ENCODE data around the gene PRKCZ.

The PRKCZ gene

GRCh38 chr1:2067393-2067792, 17.2 kb downstream of the PRKCZ start:
- DNase-seq (ENCODE audit: low read depth in 2 of 2) = no peak

GRCh38 chr1:2067981-2068380, 17.8 kb downstream of the PRKCZ start:
- no peak for DNase-seq (ENCODE audit: low read depth in 2 of 2)

GRCh38 chr1:2068951-2069350, 18.7 kb downstream of the PRKCZ start:
- no peak for DNase-seq (ENCODE audit: low read depth in 2 of 2)

- DNase-seq (ENCODE audit: low read depth in 2 of 2) = no peak
Measured at GRCh38 chr1:2070016-2070415, 19.8 kb downstream of the PRKCZ start.

GRCh38 chr1:2070800-2071530, 20.8 kb downstream of the PRKCZ start:
- DNase-seq (ENCODE audit: low read depth in 2 of 2) = no peak

- no peak for DNase-seq (ENCODE audit: low read depth in 2 of 2)
Measured at GRCh38 chr1:2072109-2072806, 22.0 kb downstream of the PRKCZ start.

- DNase-seq (ENCODE audit: low read depth in 2 of 2) = no peak
Measured at GRCh38 chr1:2072891-2073290, 22.7 kb downstream of the PRKCZ start.

GRCh38 chr1:2073382-2074230, 23.4 kb downstream of the PRKCZ start:
- no peak for DNase-seq (ENCODE audit: low read depth in 2 of 2)

GRCh38 chr1:2074396-2074795, 24.2 kb downstream of the PRKCZ start:
- DNase-seq (ENCODE audit: low read depth in 2 of 2) = no peak

- DNase-seq (ENCODE audit: low read depth in 2 of 2) = no peak
Measured at GRCh38 chr1:2074944-2075740, 24.9 kb downstream of the PRKCZ start.

- DNase-seq (ENCODE audit: low read depth in 2 of 2) = no peak
Measured at GRCh38 chr1:2076826-2077225, 26.6 kb downstream of the PRKCZ start.

- DNase-seq (ENCODE audit: low read depth in 2 of 2) = no peak
Measured at GRCh38 chr1:2078170-2078569, 28.0 kb downstream of the PRKCZ start.

GRCh38 chr1:2079396-2080085, 29.3 kb downstream of the PRKCZ start:
- no peak for DNase-seq (ENCODE audit: low read depth in 2 of 2)

- no peak for DNase-seq (ENCODE audit: low read depth in 2 of 2)
Measured at GRCh38 chr1:2080140-2080539, 29.9 kb downstream of the PRKCZ start.

- DNase-seq (ENCODE audit: low read depth in 2 of 2) = no peak
Measured at GRCh38 chr1:2080884-2081283, 30.7 kb downstream of the PRKCZ start.

GRCh38 chr1:2081326-2081885, 31.2 kb downstream of the PRKCZ start:
- DNase-seq (ENCODE audit: low read depth in 2 of 2) = no peak

GRCh38 chr1:2082064-2082463, 31.9 kb downstream of the PRKCZ start:
- no peak for DNase-seq (ENCODE audit: low read depth in 2 of 2)

- DNase-seq (ENCODE audit: low read depth in 2 of 2) = no peak
Measured at GRCh38 chr1:2083666-2084065, 33.5 kb downstream of the PRKCZ start.

GRCh38 chr1:2084306-2084705, 34.1 kb downstream of the PRKCZ start:
- DNase-seq (ENCODE audit: low read depth in 2 of 2) = no peak

GRCh38 chr1:2085080-2085479, 34.9 kb downstream of the PRKCZ start:
- DNase-seq (ENCODE audit: low read depth in 2 of 2) = no peak
